GM13977 (cell line): ENCODE results near the gene TNFSF15.

ENCODE experiments used
- DNase-seq: peaks from one replicate; pipeline ENCODE4 v3.0.0; 2012; ENCODE audit warnings: low spot score
- in situ Hi-C: fragments of 300-500 bp; cut with MboI; formaldehyde crosslinking; loops from one replicate; pipeline ENCODE4 v1.12.0; 2022; ENCODE audit warnings: low sequenced_read_pairs, low pct_unique_long_range_greater_than_20kb, mixed read lengths, inconsistent platforms; ENCODE audit not compliant: unreplicated experiment
- TF ChIP-seq, protein P1 (sequence below): IDR thresholded peaks from 2 replicates; pipeline ENCODE4 v1.5.1; 2012; ENCODE audit warnings: mild to moderate bottlenecking, control low read depth; ENCODE audit not compliant: insufficient read depth; ENCODE audit errors: extremely low read depth, missing control alignments

TNFSF15 gene

DNA sequence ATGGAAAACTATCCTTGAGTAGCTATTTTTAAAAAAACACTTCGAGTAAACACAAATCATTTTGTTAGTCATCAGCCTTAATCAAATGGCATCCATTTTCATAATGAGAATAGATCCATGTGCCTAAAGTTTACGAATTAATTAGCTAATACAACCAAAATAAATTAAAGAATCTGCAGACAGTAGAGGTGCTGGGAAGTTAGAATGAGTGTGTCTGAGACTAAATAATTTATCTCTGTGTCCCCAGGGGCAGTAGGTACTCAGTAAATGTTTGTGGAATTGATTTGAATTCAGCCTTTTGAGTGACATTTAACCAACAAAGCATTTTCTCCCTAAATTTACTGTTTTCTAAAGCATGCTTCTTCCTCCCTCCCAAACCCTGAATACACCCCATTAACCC is 18.6 kb downstream of the TNFSF15 start:
- in situ Hi-C loops, result no loop called here
- TF ChIP-seq, protein P1, sequence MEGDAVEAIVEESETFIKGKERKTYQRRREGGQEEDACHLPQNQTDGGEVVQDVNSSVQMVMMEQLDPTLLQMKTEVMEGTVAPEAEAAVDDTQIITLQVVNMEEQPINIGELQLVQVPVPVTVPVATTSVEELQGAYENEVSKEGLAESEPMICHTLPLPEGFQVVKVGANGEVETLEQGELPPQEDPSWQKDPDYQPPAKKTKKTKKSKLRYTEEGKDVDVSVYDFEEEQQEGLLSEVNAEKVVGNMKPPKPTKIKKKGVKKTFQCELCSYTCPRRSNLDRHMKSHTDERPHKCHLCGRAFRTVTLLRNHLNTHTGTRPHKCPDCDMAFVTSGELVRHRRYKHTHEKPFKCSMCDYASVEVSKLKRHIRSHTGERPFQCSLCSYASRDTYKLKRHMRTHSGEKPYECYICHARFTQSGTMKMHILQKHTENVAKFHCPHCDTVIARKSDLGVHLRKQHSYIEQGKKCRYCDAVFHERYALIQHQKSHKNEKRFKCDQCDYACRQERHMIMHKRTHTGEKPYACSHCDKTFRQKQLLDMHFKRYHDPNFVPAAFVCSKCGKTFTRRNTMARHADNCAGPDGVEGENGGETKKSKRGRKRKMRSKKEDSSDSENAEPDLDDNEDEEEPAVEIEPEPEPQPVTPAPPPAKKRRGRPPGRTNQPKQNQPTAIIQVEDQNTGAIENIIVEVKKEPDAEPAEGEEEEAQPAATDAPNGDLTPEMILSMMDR, result no peak
- DNase-seq, result no peak

DNA sequence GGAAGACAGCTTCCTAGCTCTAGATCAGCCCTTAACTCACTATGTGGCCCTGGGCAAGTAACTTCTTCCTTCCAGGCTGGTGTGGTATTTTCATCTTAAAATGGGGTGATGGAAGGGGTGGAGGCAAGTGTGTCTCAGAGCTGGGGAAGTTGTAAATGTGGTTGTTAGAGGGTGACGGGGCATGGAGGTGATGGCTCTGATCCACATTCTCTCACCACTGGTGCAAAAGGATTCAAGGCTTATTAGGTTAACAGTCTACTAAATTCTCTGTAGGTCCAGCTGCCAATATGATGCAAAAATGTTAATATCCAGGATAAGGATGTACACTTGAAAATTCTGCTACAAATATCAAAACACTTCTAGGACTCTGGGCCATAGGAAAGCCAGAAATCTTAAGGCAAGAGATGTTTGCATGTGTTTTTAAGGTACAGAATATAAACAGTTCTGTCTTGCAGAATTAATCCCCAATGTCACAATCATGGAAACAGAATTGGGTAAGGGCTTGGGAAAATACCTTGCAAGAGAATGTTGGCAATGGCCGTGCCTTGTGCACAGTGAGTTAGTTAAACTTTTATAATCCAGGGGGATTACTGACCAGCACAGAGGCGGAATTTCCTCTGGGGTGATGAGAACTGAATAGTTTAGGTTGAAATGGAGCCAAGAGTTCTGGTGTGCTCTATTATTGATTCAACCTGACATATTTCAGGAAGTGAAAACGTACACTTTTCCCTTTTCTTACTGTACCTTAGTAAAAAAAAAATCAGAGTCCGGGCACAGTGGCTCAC is 19.8 kb downstream of the TNFSF15 start:
- no peak for DNase-seq
- TF ChIP-seq, protein P1, result no peak
- in situ Hi-C loops, result no loop called here

DNA sequence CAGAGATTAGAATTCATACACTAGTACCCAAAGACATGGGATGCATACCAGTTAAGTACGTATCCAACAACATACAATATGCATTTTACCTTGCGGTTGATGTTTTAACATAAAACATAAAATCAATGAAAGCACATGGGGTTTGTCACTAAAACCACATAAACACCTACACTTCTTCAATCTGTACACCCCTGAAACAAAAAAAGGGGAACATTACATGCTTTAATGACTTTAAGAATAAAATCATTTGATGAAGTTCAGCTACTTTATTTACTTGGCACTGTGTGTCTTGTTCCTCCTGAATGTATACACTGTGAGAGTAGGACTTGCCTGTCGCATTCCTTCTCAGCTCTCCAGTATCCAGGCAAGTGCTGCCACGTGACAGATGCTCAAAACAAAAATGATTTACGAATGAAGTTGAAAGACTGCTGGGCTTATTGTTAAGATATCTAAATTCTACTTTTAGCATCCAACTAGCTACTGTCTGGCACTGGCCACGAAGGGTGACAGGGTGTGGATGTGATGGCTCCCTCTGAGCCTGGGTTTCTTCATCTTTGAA is 21.0 kb downstream of the TNFSF15 start:
- TF ChIP-seq, protein P1, result no peak
- in situ Hi-C loops, result no loop called here
- DNase-seq, result no peak

DNA sequence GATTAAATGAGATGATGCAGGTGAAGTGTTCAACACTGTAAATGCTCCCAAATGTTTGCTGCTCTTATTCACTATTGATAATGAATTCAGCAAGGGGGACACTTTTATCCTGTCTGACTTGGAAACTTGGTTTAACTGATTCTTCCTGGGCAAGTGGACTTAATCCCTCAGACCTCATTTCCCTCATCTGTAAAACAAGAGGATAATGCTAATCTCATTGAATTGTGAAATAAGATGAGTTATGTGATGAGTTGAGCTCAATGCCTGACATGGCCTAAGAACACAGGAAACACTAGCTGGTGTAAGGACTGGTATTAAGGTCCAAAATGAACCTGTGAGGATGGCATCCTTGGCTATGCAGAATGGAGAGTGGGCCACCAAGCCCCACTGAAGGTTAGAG is 23.3 kb downstream of the TNFSF15 start:
- TF ChIP-seq, protein P1, result no peak

DNA sequence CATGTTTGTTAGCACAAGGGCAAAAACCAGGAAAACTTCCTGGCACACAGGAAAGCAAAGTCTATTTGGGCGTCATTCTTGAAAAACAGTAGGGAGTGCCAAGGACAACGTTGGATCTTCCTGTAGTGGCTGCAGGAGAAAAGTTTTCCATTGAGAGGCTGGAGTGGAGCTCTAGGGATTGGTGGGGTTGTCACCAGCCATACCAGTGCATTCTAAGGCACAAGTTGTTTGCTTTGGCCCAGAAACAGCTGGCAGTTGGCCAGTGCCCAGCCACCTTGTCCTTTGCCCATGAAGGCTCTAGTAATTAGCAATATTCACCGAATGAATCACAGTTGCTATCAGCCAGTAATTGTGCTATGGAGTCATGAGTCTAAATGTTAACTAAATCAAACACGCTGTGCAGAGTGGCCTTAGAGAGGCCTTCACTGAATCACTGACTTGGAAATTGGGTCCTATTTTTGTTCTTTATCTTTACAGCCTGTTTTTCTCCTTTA is 26.4 kb downstream of the TNFSF15 start:
- in situ Hi-C loops, result no loop called here
- DNase-seq, result no peak
- TF ChIP-seq, protein P1, result no peak

More for the DNA sequence above, 23.3 kb downstream of the TNFSF15 start:
- in situ Hi-C loops, result no loop called here
- no peak for DNase-seq

DNA sequence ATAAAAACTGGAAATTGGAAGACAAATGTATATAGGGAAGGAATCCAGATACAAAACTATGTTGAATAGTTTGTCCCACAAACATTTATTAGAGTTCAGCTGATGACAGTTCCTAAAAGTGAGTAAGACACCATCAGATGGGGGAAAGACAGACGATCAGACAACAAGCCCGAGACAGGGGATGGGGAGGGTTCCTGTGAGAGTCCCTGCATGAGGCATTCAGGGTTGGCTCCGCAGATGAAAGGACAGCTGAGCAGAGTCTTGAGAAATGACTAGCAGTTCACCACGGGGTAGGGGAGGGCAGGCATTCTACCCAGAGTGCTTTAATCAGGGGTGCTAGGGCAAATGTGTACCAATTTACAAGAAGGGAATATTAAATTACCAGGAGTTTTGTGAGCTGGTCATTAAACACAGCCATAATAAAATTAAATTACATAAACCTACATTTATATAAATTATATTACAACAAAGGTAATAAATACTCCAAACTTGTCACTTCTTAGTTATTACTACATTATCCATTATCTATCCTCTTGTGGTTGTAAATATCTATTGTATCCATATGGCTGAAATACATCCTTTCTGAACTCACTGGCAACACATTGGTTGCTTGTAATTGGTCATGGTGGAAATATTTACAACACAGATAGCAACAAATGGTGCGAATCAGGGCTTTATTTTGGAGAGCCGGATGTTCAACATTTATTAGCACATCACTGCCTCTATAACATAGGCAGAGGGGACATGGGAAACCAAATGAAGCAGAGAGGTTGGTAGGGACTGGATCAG is 27.8 kb downstream of the TNFSF15 start:
- DNase-seq, result no peak
- in situ Hi-C loops, result no loop called here
- TF ChIP-seq, protein P1, result no peak
